K562 treated with DMSO at 1 percent for 24 hours (cell line): ENCODE measurements around the gene SLC25A17. TPM values are rescaled to one million over a fixed set of nuclear protein-coding genes. Genes with fewer than 3 reads are reported as not detected.

ENCODE experiments used
- total RNA-seq: library from RNA; unstranded; fragments of 300-600 nt; gene quantifications from 2 replicates; pipeline ENCODE4 v1.2.3, GENCODE V29; 2022; ENCODE audit warnings: low read depth; ENCODE audit not compliant: insufficient read depth

Gene SLC25A17
- 22.0 and 24.3 TPM in 2 replicates for total RNA-seq

GRCh38 chr22:40818747-40819598 lies at the start of gene SLC25A17:
Gene SLC25A17, minus strand, starts transcription at chr22:40819346. Its CDS starts 98 bp downstream, at chr22:40819248.

GRCh38 chr22:40862013-40862412 lies 42.9 kb upstream of the SLC25A17 start, which contains the start of gene DNAJB7:
Gene DNAJB7, minus strand, starts transcription at chr22:40862113. Its CDS starts 119 bp downstream, at chr22:40861994.

DNA sequence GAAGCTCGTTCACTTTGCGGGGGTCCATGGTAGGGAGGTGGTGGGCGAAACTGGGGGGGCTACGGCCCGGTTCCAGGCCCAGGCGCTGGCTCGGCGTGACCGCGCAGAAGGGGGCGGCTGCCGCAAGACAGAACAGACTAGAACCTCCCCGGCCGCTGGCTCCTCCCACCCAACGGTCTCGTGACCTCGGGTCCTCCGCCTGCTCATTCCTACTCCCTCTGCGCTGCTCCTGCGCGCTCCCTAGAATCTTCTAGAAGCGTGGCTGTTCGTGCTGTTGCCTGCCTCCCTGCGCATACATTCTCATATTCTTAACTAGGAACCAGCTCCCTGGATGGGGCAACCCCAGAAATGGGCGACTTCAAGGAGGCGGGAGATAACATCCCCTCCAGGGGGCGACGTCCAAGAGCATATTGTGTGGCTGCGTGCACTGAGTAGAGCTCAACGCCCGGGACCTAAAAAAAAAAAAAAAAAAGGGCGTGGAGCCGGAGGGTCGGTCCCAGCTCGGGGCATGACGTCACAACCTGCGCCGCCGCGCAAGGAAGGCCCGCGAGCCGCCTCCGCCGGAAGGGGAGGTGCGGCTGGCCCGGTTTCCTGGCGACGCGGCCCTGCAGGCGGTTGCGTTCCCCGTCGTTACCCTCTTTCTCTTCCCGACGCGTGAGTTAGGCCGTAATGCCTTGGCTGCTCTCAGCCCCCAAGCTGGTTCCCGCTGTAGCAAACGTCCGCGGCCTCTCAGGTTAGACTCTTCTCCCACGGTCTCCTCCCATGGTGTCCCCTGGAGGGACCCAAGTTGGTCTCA lies 37.6 kb upstream of the SLC25A17 start, which contains the start of the genes ST13 and XPNPEP3:
Gene ST13 (minus strand): TSS at position 127 of the 796 bp plus-strand sequence. CDS start 99 bp downstream, at position 28.
Gene XPNPEP3 (plus strand): TSS at position 636 of the 796 bp plus-strand sequence. CDS start 34 bp downstream, at position 670.

Other genes starting within 250 kb of the SLC25A17 start
- 27.2 and 35.8 TPM in 2 replicates for gene MRTFA, start 182.6 kb downstream of the SLC25A17 start, total RNA-seq
- not detected in 2 replicates for gene MCHR1, start 139.9 kb downstream of the SLC25A17 start, total RNA-seq
- 183 and 188 TPM in 2 replicates for gene ST13, start 37.3 kb upstream of the SLC25A17 start, total RNA-seq
- gene XPNPEP3, start 37.8 kb upstream of the SLC25A17 start, total RNA-seq = 5.1 and 16.6 TPM in 2 replicates
- gene DNAJB7, start 42.8 kb upstream of the SLC25A17 start, total RNA-seq = not detected in 2 replicates
- 44.0 and 55.2 TPM in 2 replicates for gene RBX1, start 132.0 kb upstream of the SLC25A17 start, total RNA-seq